ENCODE results near the gene SPINT1.
"Not testable (repeated sequence)": the region's sequence is repeated elsewhere in the genome, so short reads cannot be mapped to it uniquely, and the experiment has no call there.

Gene SPINT1

GRCh38 chr15:40857601-40858341 lies 13.9 kb downstream of the SPINT1 start:
- Histone ChIP-seq H3K36me3 (ENCODE audit: control insufficient read depth in 4 of 4, insufficient read depth in 4 of 4, low read length in 3 of 4) (peaks cover 6 to 40% (median 16%) of the 10 kb centered on the region in 4 experiments), H3K27me3 (replicated peaks in 2 of 5; ENCODE audit: control insufficient read depth in 4 of 5, insufficient read depth in 5 of 5, low read length in 4 of 5) (no peaks in the 10 kb centered on the region), H3K27ac (ENCODE audit: insufficient read depth in 1 of 2, low read depth in 1 of 2, low read length in 2 of 2, poor library complexity in 1 of 2, severe bottlenecking in 2 of 2) (no peak overlapping the region), H3K4me3 (ENCODE audit: control insufficient read depth in 1 of 7, extremely low read depth in 1 of 7, insufficient read depth in 4 of 7, low read depth in 2 of 7, low read length in 6 of 7) (no peak overlapping the region), H3K4me1 (ENCODE audit: control extremely low read depth in 1 of 4, control insufficient read depth in 4 of 4, insufficient read depth in 4 of 4, low read length in 3 of 4) (peaks cover 0 to 10% (median 4%) of the 10 kb centered on the region in 4 experiments), H3K9me3 (ENCODE audit: control extremely low read depth in 1 of 5, control insufficient read depth in 4 of 5, insufficient read depth in 2 of 5, low read depth in 1 of 5, low read length in 4 of 5) (no peaks in the 10 kb centered on the region)
- POLR2A ChIA-PET, result interaction anchor here (0.6 to 2.7 kb wide), 3 partner anchors 21 to 196 kb away, joined by 3 to 9 read pairs (median 4); partner anchors contain the start of gene VPS18
- 43% methylated on average over 11 of the region's 15 CpGs for WGBS (ENCODE audit: insufficient coverage)
- CTCF ChIA-PET, result interaction anchor here (0.6 to 12.1 kb wide), 23 partner anchors 8 to 328 kb away, joined by 3 to 231 read pairs (median 6); partner anchors contain the start of genes PPP1R14D, RAD51, SPINT1 and VPS18
- peak; percentile 59 to 80 (median 73) for DNase-seq

DNA sequence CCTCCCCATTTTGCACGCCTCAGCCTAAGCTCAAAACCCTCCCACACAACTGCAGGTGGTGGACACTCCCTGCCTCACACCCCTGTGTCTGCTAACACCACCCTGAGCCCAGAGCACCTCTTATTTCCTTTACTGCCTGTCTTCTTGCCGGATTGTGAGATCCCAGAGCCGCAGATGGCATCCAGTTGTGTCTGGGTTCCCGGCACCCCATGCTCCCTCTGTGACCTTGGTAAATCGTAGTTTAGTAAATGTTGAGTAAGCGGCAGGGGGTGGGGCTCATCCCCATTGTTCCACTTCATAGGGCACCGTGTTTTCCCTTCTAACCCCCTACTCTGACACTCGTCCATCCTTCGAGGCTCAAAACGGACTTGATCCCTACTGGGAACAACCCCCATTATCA lies 14.9 kb downstream of the SPINT1 start:
- CTCF ChIA-PET, result interaction anchor here (0.6 to 12.1 kb wide), 21 partner anchors 9 to 331 kb away, joined by 3 to 231 read pairs (median 6); partner anchors contain the start of genes PPP1R14D, SPINT1 and VPS18
- no peak overlapping the region for H3K27ac ChIP-seq (ENCODE audit: insufficient read depth in 1 of 2, low read depth in 1 of 2, low read length in 2 of 2, poor library complexity in 1 of 2, severe bottlenecking in 2 of 2)
- H3K4me1 ChIP-seq (ENCODE audit: control extremely low read depth in 1 of 4, control insufficient read depth in 4 of 4, insufficient read depth in 4 of 4, low read length in 3 of 4), result peaks cover 0 to 10% (median 4%) of the 10 kb centered on the region in 4 experiments
- no peaks in the 10 kb centered on the region for H3K9me3 ChIP-seq (ENCODE audit: control extremely low read depth in 1 of 5, control insufficient read depth in 4 of 5, insufficient read depth in 2 of 5, low read depth in 1 of 5, low read length in 4 of 5)
- H3K36me3 ChIP-seq (ENCODE audit: control insufficient read depth in 4 of 4, insufficient read depth in 4 of 4, low read length in 3 of 4), result peaks cover 3 to 31% (median 9%) of the 10 kb centered on the region in 4 experiments
- no peak overlapping the region for H3K4me3 ChIP-seq (ENCODE audit: control insufficient read depth in 1 of 7, extremely low read depth in 1 of 7, insufficient read depth in 4 of 7, low read depth in 2 of 7, low read length in 6 of 7)
- POLR2A ChIA-PET, result interaction anchor here (0.6 to 2.7 kb wide), 4 partner anchors 20 to 388 kb away, joined by 3 to 9 read pairs (median 4); partner anchors contain the start of gene VPS18
- WGBS (ENCODE audit: insufficient coverage), result 89% methylated on average over 7 of the region's 10 CpGs
- no peaks in the 10 kb centered on the region for H3K27me3 ChIP-seq (replicated peaks in 2 of 5; ENCODE audit: control insufficient read depth in 4 of 5, insufficient read depth in 5 of 5, low read length in 4 of 5)
- DNase-seq, result no peak

- POLR2A ChIA-PET, result interaction anchor here (0.6 to 2.7 kb wide), 3 partner anchors 35 to 387 kb away, joined by 3 to 9 read pairs (median 4); partner anchors contain the start of gene VPS18
- peak; percentile 83 to 92 (median 88) for DNase-seq
- Histone ChIP-seq H3K4me3 (ENCODE audit: control insufficient read depth in 1 of 7, extremely low read depth in 1 of 7, insufficient read depth in 4 of 7, low read depth in 2 of 7, low read length in 6 of 7) (peak overlapping the region in 1 of 7 experiments; percentile 28), H3K27me3 (replicated peaks in 2 of 5; ENCODE audit: control insufficient read depth in 4 of 5, insufficient read depth in 5 of 5, low read length in 4 of 5) (no peaks in the 10 kb centered on the region), H3K27ac (ENCODE audit: insufficient read depth in 1 of 2, low read depth in 1 of 2, low read length in 2 of 2, poor library complexity in 1 of 2, severe bottlenecking in 2 of 2) (no peak overlapping the region), H3K9me3 (ENCODE audit: control extremely low read depth in 1 of 5, control insufficient read depth in 4 of 5, insufficient read depth in 2 of 5, low read depth in 1 of 5, low read length in 4 of 5) (no peaks in the 10 kb centered on the region), H3K36me3 (ENCODE audit: control insufficient read depth in 4 of 4, insufficient read depth in 4 of 4, low read length in 3 of 4) (peaks cover 3 to 26% (median 9%) of the 10 kb centered on the region in 4 experiments), H3K4me1 (ENCODE audit: control extremely low read depth in 1 of 4, control insufficient read depth in 4 of 4, insufficient read depth in 4 of 4, low read length in 3 of 4) (peaks cover 0 to 10% (median 4%) of the 10 kb centered on the region in 4 experiments)
- CTCF ChIA-PET, result interaction anchor here (0.6 to 12.1 kb wide), 17 partner anchors 10 to 336 kb away, joined by 3 to 231 read pairs (median 4); partner anchors contain the start of genes SPINT1 and VPS18
- WGBS (ENCODE audit: insufficient coverage), result 58% methylated on average over 14 of the region's 18 CpGs
Measured at GRCh38 chr15:40859206-40859851, 15.5 kb downstream of the SPINT1 start.

GRCh38 chr15:40861147-40861546 lies 17.3 kb downstream of the SPINT1 start:
- H3K27ac ChIP-seq (ENCODE audit: insufficient read depth in 1 of 2, low read depth in 1 of 2, low read length in 2 of 2, poor library complexity in 1 of 2, severe bottlenecking in 2 of 2); DNase-seq; H3K9me3 ChIP-seq (ENCODE audit: control extremely low read depth in 1 of 5, control insufficient read depth in 4 of 5, insufficient read depth in 2 of 5, low read depth in 1 of 5, low read length in 4 of 5); H3K27me3 ChIP-seq (replicated peaks in 2 of 5; ENCODE audit: control insufficient read depth in 4 of 5, insufficient read depth in 5 of 5, low read length in 4 of 5); H3K4me3 ChIP-seq (ENCODE audit: control insufficient read depth in 1 of 7, extremely low read depth in 1 of 7, insufficient read depth in 4 of 7, low read depth in 2 of 7, low read length in 6 of 7): not testable (repeated sequence)
- Histone ChIP-seq H3K36me3 (ENCODE audit: control insufficient read depth in 4 of 4, insufficient read depth in 4 of 4, low read length in 3 of 4) (peaks cover 0 to 12% (median 3%) of the 10 kb centered on the region in 4 experiments), H3K4me1 (ENCODE audit: control extremely low read depth in 1 of 4, control insufficient read depth in 4 of 4, insufficient read depth in 4 of 4, low read length in 3 of 4) (peaks cover 0 to 15% (median 9%) of the 10 kb centered on the region in 4 experiments)
- ChIA-PET POLR2A (interaction anchor here (0.6 kb wide), 2 partner anchors 330 to 335 kb away, joined by 3 read pairs; no protein-coding TSS in a partner anchor), CTCF (interaction anchor here (0.6 to 12.1 kb wide), 7 partner anchors 11 to 323 kb away, joined by 3 to 231 read pairs (median 4); partner anchors contain the start of genes RAD51, SPINT1 and VPS18)
- 94% methylated on average over 2 of the region's 4 CpGs for WGBS (ENCODE audit: insufficient coverage)

DNA sequence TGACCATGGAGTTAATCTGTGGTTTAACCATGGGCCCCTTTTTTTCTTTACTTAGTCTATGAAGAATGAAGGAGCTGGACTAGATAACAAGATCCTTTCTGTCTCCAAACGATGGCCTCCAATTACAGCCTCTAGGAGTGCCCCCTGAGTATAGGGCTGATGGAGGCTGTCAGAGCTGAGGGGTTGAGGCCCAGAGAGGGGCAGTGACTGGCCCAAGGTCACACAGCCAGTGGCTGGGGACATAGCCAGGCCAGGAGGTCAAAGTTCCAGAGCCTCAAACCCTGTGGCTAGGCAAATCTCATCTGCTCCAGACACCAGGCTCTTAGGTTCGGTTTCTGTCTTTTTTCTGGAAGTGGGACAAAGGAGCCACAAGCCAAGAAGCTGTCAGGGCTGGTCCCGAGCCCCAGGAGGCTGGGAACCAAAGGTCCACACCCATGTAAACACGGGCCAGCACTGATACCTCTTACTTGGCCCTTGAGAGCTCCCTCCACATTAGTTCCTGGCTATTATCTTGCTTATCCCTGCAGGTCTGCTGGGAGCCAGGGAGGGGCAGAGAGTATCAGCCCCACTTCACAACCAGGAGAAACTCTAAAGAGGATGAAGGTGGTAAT lies 19.9 kb downstream of the SPINT1 start:
- ChIA-PET POLR2A (no interaction called here), CTCF (interaction anchor here (1.3 to 12.1 kb wide), 2 partner anchors 7 to 37 kb away, joined by 5 to 231 read pairs; partner anchors contain the start of gene VPS18)
- Histone ChIP-seq H3K27ac (ENCODE audit: insufficient read depth in 1 of 2, low read depth in 1 of 2, low read length in 2 of 2, poor library complexity in 1 of 2, severe bottlenecking in 2 of 2) (no peak overlapping the region), H3K4me3 (ENCODE audit: control insufficient read depth in 1 of 7, extremely low read depth in 1 of 7, insufficient read depth in 4 of 7, low read depth in 2 of 7, low read length in 6 of 7) (no peak overlapping the region), H3K4me1 (ENCODE audit: control extremely low read depth in 1 of 4, control insufficient read depth in 4 of 4, insufficient read depth in 4 of 4, low read length in 3 of 4) (peaks cover 0 to 13% (median 9%) of the 10 kb centered on the region in 4 experiments), H3K36me3 (ENCODE audit: control insufficient read depth in 4 of 4, insufficient read depth in 4 of 4, low read length in 3 of 4) (no peaks in the 10 kb centered on the region), H3K27me3 (replicated peaks in 2 of 5; ENCODE audit: control insufficient read depth in 4 of 5, insufficient read depth in 5 of 5, low read length in 4 of 5) (no peaks in the 10 kb centered on the region), H3K9me3 (ENCODE audit: control extremely low read depth in 1 of 5, control insufficient read depth in 4 of 5, insufficient read depth in 2 of 5, low read depth in 1 of 5, low read length in 4 of 5) (no peaks in the 10 kb centered on the region)
- WGBS (ENCODE audit: insufficient coverage), result 91% methylated on average over 4 of the region's 4 CpGs
- no peak for DNase-seq

- Histone ChIP-seq H3K36me3 (ENCODE audit: control insufficient read depth in 4 of 4, insufficient read depth in 4 of 4, low read length in 3 of 4) (no peaks in the 10 kb centered on the region), H3K4me1 (ENCODE audit: control extremely low read depth in 1 of 4, control insufficient read depth in 4 of 4, insufficient read depth in 4 of 4, low read length in 3 of 4) (peaks cover 0 to 6% (median 5%) of the 10 kb centered on the region in 4 experiments), H3K27me3 (replicated peaks in 2 of 5; ENCODE audit: control insufficient read depth in 4 of 5, insufficient read depth in 5 of 5, low read length in 4 of 5) (peaks cover 0 to 3% (median 0%) of the 10 kb centered on the region in 5 experiments), H3K4me3 (ENCODE audit: control insufficient read depth in 1 of 7, extremely low read depth in 1 of 7, insufficient read depth in 4 of 7, low read depth in 2 of 7, low read length in 6 of 7) (no peak overlapping the region), H3K9me3 (ENCODE audit: control extremely low read depth in 1 of 5, control insufficient read depth in 4 of 5, insufficient read depth in 2 of 5, low read depth in 1 of 5, low read length in 4 of 5) (no peaks in the 10 kb centered on the region), H3K27ac (ENCODE audit: insufficient read depth in 1 of 2, low read depth in 1 of 2, low read length in 2 of 2, poor library complexity in 1 of 2, severe bottlenecking in 2 of 2) (no peak overlapping the region)
- WGBS (ENCODE audit: insufficient coverage), result 96% methylated on average over 3 of the region's 4 CpGs
- no peak for DNase-seq
- POLR2A ChIA-PET, result no interaction called here
- CTCF ChIA-PET, result interaction anchor here (0.9 kb wide), 1 partner anchor 20 kb away, joined by 3 read pairs; no protein-coding TSS in a partner anchor
Measured at GRCh38 chr15:40867199-40867598, 23.4 kb downstream of the SPINT1 start.
